Lower leg skin (tissue), 4 donors: ENCODE data around the gene ATP6V0D1. TPM values are rescaled to one million over a fixed set of nuclear protein-coding genes. Genes with fewer than 3 reads are reported as not detected.

ENCODE experiments used
- DNase-seq, 2 donors: peaks; one replicate each; pipeline ENCODE4 v3.0.0-alpha.2; 2019; ENCODE audit warnings: low spot score in 2 of 2
- H3K4me3 ChIP-seq: fragments of 200-600 bp; sonication (generic); 2 replicates; pipeline ENCODE4 v1.5.1; 2017; ENCODE audit warnings: mild to moderate bottlenecking, low read depth; ENCODE audit not compliant: poor library complexity, severe bottlenecking
- POLR2A ChIP-seq, 2 donors: fragments of 450-650 bp; IDR thresholded peaks; one replicate each; pipeline ENCODE4 v1.6.1; 2016 to 2017; ENCODE audit warnings: antibody characterized with exemption in 2 of 2, mild to moderate bottlenecking in 1 of 2, moderate library complexity in 1 of 2
- WGBS, 2 donors: methylation state at CpG; one replicate each; pipeline ENCODE4 v1.1.5; 2018; 5-methylcytosine and 5-hydroxymethylcytosine counted together
- intact Hi-C: fragments of 100-400 bp; cut with DNase I; formaldehyde crosslinking; loops from one replicate; pipeline ENCODE4 v1.15.0; 2023; ENCODE audit warnings: low total_unique reads
- total RNA-seq, 4 donors: library from RNA; depleted of rRNA; stranded (reverse); fragments of >200 nt; gene quantifications; one replicate each; pipeline ENCODE4 v1.1.0, GENCODE V29; 2016
- TF ChIP-seq, protein P1 (sequence below), 3 donors: fragments of 450-650 bp; IDR thresholded peaks; one replicate each; pipeline ENCODE4 v1.5.1; 2016; ENCODE audit warnings: antibody characterized with exemption in 3 of 3, mild to moderate bottlenecking in 3 of 3, moderate library complexity in 2 of 3

Gene ATP6V0D1
- total RNA-seq, 4 donors from 2014 or later = 114 to 141 (median 131) TPM

DNA sequence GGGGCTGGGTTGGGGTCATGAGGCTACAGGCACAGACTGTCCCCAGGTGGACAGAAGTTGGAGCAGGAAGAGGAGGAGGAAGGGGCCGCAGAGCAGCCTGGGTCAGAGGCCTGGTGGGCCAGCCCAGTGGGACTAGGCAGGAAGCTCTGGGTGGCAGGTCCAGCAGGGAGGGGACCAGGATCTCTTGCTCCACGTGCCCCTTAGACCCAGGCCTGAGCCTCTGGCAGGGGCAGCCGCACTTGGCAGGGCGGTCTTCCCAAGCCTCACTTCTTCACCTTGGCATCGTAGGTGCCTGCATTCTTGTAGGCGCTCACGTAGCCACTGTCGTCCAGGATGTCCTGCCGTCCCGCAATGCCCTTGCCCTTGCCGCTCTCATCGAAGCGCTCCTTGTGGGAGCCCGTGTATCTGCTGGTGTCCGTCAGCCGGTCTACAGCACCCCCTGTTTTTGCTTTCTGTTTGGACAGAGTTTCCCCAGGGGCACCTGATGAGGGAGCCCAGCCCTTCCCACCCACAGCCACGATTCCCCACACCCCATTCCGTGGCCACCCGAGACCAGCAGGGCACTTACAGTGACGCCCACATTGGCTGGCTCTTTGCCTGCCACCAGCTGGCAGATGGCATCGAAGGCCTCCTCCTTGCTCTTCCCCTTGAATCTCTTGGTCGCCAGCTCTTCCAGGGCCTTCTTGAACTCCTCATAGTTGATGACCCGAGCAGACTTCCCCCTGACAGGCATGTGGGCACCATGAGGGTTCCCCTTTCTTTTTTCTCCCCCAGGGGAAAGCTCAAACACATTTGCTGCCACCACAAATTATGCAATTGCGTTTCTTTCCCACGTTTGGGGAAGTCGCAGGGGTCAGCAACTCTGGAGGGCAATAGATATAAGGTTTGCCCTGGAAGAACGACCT lies 90.8 kb downstream of the ATP6V0D1 start:
- intact Hi-C loops = no loop called here
- WGBS, 2 donors = 72 to 84% methylated on average over 27 of the region's 27 CpGs
- DNase-seq = peak; percentile 39 to 77
- no peak for TF ChIP-seq POLR2A (IDR thresholded peaks at IDR 0.05)
- TF ChIP-seq, protein P1, sequence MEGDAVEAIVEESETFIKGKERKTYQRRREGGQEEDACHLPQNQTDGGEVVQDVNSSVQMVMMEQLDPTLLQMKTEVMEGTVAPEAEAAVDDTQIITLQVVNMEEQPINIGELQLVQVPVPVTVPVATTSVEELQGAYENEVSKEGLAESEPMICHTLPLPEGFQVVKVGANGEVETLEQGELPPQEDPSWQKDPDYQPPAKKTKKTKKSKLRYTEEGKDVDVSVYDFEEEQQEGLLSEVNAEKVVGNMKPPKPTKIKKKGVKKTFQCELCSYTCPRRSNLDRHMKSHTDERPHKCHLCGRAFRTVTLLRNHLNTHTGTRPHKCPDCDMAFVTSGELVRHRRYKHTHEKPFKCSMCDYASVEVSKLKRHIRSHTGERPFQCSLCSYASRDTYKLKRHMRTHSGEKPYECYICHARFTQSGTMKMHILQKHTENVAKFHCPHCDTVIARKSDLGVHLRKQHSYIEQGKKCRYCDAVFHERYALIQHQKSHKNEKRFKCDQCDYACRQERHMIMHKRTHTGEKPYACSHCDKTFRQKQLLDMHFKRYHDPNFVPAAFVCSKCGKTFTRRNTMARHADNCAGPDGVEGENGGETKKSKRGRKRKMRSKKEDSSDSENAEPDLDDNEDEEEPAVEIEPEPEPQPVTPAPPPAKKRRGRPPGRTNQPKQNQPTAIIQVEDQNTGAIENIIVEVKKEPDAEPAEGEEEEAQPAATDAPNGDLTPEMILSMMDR (IDR thresholded peaks at IDR 0.05) = no peak
- no peak overlapping the region for H3K4me3 ChIP-seq

DNA sequence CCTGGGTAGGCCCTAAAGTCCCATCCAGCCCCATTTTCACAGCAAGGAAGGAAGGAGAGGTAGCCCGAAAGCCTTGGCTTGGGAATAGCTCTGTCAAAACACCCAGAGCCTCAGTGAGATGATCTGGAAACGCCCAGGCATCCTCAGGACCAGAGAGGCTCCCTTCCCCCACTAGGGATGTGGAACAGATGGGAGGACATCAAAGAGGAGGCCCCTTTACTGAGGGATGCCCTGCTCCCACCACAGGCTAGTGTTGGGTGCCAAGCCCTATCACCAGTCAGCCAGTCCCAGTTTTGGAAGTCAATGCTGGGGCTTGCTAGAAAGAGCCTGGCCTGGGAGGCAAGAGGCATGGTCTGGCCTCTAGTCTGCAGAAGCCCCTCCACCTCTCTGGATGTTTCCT lies 92.4 kb downstream of the ATP6V0D1 start:
- TF ChIP-seq, protein P1 (IDR thresholded peaks at IDR 0.05) = no peak
- TF ChIP-seq POLR2A (IDR thresholded peaks at IDR 0.05) = no peak
- H3K4me3 ChIP-seq = no peak overlapping the region
- intact Hi-C loops = no loop called here
- peak in 1 of 2 donors; percentile 79 for DNase-seq
- WGBS, 2 donors = 82% methylated on average over 2 of the region's 2 CpGs

DNA sequence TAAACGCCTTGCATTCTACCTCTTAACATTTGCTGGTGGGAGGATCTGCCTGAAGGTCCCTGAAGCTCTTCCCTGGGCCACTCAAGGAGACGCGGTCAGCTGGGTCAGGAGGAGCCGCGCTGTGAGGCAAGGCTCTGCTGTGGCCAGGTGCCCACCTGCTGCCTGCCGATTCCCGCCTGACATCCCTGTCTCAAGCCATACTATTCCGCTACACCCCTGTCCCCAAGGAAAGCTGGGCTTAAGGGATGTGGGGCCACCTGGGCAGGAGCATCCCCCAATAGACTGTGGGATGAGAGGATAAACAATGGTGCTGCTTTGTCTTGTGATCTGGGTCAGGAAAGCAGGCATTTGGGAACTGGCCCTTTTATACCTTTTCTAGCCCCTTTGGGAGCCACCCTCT lies 92.8 kb downstream of the ATP6V0D1 start:
- 93 to 95% methylated on average over 8 of the region's 8 CpGs for WGBS, 2 donors
- intact Hi-C loops = no loop called here
- DNase-seq = peak in 1 of 2 donors; percentile 59
- TF ChIP-seq, protein P1 (IDR thresholded peaks at IDR 0.05) = no peak
- TF ChIP-seq POLR2A (IDR thresholded peaks at IDR 0.05) = no peak
- no peak overlapping the region for H3K4me3 ChIP-seq

Other genes starting within 250 kb of the ATP6V0D1 start
- gene FHOD1, start 233.7 kb downstream of the ATP6V0D1 start, total RNA-seq = 10 to 100 TPM in 1 of 4 donors, 1 to 10 TPM in 3; 6.3 to 15.6 (median 8.4) TPM
- gene SLC9A5, start 232.2 kb downstream of the ATP6V0D1 start, total RNA-seq = under 1 TPM; 0.04 to 0.83 (median 0.64) TPM
- gene PLEKHG4, start 201.6 kb downstream of the ATP6V0D1 start, total RNA-seq = 10 to 100 TPM; 16.6 to 28.0 (median 21.2) TPM
- under 1 TPM in 2 of 4 donors, not detected in 2; 0.11 to 0.32 TPM for gene KCTD19, start 154.4 kb downstream of the ATP6V0D1 start, total RNA-seq
- under 1 TPM in 2 of 4 donors, not detected in 2; 0.26 to 0.64 TPM for gene LRRC36, start 154.3 kb downstream of the ATP6V0D1 start, total RNA-seq
- 100 to 1,000 TPM in 2 of 4 donors, 10 to 100 TPM in 2; 29.6 to 197 (median 89.7) TPM for gene TPPP3, start 87.7 kb downstream of the ATP6V0D1 start, total RNA-seq
- gene ZDHHC1, start 64.7 kb downstream of the ATP6V0D1 start, total RNA-seq = 10 to 100 TPM; 15.1 to 24.7 (median 21.4) TPM
- 100 to 1,000 TPM in 1 of 4 donors, 10 to 100 TPM in 3; 63.2 to 121 (median 80.8) TPM for gene HSD11B2, start 50.0 kb downstream of the ATP6V0D1 start, total RNA-seq
- gene AGRP, start 2.4 kb upstream of the ATP6V0D1 start, total RNA-seq = not detected
- gene RIPOR1, start 47.7 kb upstream of the ATP6V0D1 start, total RNA-seq = 10 to 100 TPM; 19.3 to 28.6 (median 23.6) TPM
- gene CTCF, start 81.4 kb upstream of the ATP6V0D1 start, total RNA-seq = 10 to 100 TPM; 41.0 to 49.9 (median 44.2) TPM
- gene CARMIL2, start 164.0 kb upstream of the ATP6V0D1 start, total RNA-seq = 1 to 10 TPM in 2 of 4 donors, under 1 TPM in 2; 0.91 to 4.7 (median 1.9) TPM
- 10 to 100 TPM; 18.7 to 31.1 (median 23.4) TPM for gene ACD, start 179.1 kb upstream of the ATP6V0D1 start, total RNA-seq
- gene PARD6A, start 179.8 kb upstream of the ATP6V0D1 start, total RNA-seq = 1 to 10 TPM; 2.1 to 3.5 (median 2.4) TPM
- gene ENKD1, start 185.6 kb upstream of the ATP6V0D1 start, total RNA-seq = 10 to 100 TPM; 14.5 to 21.2 (median 17.5) TPM
- 10 to 100 TPM in 1 of 4 donors, 1 to 10 TPM in 3; 2.2 to 10.4 (median 7.2) TPM for gene C16orf86, start 185.7 kb upstream of the ATP6V0D1 start, total RNA-seq
- 10 to 100 TPM; 31.7 to 41.4 (median 33.5) TPM for gene GFOD2, start 238.2 kb upstream of the ATP6V0D1 start, total RNA-seq